ENCODE measurements around the gene PCNX3. TPM values are rescaled to one million over a fixed set of nuclear protein-coding genes. Genes with fewer than 3 reads are reported as not detected.

The PCNX3 gene
- polyA plus RNA-seq, 3 donors, result 35.5 to 43.8 (median 39.2) TPM

DNA sequence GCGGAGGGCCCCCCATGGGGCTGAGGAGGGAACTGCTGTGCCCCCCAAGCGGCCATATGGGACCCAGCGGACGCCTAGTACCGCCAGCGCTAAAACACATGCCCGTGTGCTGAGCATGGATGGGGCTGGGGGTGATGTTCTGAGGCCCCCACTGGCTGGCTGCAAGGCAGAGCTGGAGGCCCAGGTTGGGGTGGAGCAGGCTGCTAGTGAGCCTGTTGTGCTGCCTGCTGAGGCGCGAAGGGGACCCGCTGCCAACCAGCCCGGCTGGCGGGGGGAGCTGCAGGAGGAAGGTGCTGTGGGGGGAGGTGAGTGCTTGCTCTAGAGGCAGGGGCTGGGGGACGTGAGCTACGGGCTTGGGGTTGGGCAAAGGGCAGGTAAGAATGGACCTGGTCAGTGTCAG is 3.2 kb downstream of the PCNX3 start:
- no peak for DNase-seq

DNA sequence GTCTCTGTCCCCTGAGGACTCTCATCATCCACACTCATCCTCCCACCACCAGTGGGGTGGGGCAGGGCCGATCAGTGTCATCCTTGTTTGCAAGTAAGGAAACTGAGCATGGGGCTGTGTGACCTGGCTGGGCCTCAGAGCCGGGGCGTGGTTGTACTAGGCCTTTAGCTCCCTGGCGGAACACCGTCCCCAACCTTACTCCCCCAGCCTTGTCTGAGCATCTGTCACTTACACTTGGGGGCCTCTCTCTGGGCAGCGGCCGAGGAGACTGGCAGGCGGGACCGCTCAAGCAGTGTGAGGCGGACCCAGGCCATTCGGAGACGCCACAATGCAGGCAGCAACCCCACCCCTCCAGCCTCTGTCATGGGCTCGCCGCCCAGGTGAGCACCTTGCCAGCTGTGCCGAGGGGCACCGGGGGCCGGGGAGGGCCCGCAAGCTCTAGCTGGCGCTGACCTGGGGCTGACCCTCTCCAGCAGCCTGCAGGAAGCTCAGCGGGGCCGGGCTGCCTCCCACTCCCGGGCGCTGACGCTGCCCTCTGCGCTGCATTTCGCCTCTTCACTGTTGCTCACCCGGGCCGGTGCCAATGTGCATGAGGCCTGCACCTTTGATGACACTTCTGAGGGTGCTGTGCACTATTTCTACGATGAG is 3.8 kb downstream of the PCNX3 start:
- DNase-seq, result no peak

DNA sequence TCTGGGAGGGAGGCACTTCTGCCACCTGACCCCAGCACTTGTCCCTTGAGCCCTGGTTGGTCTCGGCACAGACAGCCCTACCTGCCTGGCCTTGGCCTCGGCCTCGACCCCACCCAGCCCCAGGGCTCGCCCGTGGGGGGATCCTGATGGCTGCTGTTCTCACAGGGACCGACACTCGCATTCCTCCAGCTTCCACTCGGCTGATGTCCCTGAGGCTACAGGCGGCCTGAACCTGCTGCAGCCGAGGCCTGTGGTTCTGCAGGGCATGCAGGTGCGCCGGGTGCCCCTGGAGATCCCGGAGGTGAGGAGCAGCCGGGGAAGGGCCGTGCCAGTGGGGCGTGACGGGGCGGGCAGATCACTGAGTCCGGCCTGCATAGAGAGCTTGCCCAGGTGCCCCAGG is 5.1 kb downstream of the PCNX3 start:
- no peak for DNase-seq

DNA sequence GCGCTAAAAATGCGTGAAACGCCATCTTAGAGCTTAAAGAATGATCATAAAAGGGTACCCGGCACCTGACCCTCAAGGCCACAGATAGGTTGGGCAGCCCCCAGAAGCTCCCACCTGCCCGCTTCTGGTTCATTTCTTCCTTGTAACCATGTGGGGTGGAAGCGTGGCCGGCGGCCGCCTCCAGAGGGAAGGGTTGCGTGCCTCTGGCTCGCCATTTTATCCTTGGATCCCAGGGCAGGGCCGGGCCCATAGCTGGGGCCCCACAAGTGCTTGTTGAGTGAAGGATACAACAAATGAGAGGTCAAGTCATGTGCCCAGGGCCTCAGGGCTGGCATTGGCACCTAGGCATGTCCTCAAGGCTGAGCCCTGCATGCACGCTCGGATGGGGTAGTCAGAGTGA is 5.9 kb downstream of the PCNX3 start:
- DNase-seq, result no peak

DNA sequence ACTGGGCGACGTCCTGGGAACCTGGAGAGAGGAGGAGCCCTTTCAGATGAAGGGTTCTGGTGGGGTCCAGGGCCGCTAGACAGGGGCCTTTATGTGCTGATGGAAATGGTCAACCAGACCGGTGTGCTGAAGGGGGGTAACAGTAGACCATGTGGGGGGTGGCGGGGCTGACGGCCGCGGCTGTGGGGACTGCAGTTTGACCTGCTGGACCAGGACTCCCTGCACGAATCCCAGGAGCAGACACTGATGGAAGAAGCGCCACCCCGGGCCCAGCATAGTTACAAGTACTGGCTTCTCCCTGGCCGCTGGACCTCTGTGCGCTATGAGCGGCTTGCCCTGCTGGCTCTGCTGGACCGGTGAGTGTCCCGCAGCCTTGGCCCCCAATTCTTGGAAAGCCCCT is 6.4 kb downstream of the PCNX3 start:
- no peak for DNase-seq

DNA sequence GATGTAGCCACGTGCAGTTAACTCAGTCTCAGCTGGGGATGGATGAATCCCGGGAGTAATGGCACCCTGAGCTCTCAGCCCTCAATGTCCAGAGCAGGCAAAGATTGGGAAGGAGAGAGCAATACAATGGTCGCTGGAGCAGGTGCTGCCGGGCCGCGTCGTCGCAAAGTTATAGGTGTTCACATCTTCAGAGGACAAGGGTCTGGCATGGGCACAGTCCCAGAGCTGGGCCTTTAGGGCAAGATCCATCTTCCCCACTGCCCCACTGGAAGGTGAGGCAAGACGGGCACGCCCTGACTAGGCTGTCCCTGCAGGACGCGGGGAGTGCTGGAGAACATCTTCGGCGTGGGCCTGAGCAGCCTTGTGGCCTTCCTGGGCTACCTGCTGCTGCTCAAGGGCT is 7.6 kb downstream of the PCNX3 start:
- DNase-seq, result no peak

DNA sequence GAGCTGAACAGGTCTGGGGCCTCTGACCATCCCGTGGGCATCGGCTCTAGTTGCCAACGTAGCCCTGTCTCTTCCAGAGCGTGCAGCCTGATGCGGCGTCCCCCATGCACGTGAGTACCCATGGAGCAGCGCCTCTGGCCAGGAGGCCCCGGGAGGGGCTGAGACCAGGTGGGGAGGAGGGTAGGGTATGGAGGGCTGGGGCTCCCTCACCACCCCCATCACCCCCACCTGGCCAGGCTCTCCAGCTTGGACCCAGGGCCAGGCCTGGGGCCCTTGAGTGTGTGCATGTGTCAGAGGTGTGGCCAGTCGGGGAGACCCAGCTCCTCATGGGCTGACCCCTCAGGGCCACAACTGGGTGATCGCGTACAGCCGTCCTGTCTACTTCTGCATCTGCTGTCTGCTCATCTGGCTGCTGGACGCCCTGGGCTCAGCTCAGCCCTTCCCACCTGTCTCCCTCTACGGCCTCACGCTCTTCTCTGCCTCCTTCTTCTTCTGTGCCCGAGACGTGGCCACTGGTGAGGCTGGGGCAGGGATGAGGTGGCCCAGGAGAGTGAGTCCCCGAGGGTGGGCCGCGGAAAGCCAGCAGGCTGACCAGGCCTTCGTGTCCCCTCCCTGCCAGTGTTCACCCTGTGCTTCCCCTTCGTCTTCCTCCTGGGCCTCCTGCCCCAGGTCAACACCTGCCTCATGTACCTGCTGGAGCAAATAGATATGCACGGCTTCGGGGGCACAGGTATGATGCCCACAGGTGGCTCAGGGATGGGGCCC is 8.5 kb downstream of the PCNX3 start:
- DNase-seq, result no peak

DNA sequence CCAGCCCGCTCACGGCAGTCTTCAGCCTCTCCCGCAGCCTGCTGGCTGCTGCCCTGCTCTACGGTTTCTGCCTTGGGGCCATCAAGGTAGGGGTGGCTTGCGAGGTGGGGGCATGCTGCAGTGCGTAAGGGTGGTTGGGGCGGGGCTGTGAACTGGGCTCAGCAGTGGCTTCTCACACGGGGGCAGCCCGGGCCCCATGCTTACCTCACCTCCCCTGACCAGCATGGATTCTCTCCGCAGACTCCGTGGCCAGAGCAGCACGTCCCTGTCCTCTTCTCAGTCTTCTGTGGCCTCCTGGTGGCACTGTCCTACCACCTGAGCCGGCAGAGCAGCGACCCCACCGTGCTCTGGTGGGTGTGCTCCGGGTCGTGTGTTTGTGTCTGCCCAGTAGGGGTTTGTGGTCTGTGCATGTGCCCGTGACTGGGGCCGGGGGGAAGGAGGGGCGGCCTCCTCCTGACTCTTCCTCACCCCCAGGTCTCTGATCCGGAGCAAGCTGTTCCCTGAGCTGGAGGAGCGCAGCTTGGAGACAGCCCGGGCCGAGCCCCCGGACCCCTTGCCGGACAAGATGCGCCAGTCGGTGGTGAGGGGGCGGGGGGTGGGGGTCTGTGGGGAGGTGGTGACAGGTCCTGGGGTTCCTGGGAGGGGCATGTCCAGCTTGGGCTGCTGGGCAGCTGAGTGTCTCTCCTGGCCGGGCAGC is 9.5 kb downstream of the PCNX3 start:
- DNase-seq, result no peak

DNA sequence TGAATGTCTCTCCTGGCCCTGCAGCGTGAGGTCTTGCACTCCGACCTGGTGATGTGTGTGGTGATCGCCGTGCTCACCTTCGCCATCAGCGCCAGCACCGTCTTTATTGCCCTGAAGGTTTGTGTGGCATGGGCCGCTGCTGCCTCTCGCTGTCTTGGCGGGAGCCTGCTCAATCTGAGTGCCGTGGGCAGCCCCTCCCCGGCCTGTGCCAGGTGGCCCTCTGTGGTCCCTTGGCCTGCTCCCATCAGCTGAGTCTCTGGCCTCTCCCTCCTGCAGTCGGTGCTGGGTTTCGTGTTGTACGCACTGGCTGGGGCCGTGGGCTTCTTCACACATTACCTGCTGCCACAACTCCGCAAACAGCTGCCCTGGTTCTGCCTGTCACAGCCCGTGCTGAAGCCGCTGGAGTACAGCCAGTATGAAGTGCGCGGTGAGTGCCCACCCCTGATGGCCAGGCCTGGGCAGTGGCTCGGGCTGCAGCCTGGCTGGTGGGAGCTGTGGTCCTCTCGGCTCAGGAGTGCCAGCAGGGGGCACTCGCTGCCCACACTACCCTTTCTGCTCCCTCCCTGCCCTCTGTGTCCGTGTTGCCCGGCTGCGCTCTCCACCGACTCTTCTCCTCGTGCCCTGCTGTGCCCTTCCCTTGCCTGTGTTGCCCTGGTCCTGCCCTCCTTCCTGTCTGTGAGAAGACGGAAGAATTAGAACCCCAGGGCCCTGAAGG is 10.2 kb downstream of the PCNX3 start:
- DNase-seq, result no peak

DNA sequence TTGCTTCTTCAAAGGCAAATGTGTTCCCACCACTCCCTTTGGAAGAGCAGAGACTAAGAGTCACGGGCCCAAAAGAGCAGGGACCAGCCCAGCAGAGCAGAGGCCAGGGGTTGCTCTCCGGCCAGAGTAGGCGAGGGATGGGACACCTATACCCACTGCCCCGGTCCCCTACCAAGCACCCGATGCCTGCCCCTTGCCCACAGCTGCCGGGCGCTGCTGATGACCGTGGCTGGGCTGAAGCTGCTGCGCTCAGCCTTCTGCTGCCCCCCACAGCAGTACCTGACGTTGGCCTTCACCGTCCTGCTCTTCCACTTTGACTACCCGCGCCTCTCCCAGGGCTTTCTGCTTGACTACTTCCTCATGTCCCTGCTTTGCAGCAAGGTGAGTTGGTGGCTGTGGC is 11.6 kb downstream of the PCNX3 start:
- DNase-seq, result no peak

DNA sequence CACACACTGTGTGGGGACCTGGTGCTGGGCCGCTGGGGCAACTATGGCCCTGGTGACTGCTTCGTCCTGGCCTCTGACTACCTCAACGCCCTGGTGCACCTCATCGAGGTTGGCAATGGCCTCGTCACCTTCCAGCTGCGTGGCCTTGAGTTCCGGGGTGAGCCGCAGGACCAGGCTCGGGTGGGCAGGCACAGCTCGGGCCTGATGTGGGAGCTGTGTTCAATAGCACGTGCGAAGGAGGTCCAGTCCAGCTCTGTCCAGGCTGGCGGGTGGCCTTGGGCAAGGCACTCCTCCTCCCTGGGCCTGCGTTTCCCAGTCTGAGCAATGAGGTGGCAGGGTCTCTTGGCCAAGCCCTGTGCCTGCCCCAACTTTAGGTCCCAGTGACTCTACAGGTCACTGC is 14.0 kb downstream of the PCNX3 start:
- DNase-seq, result no peak

DNA sequence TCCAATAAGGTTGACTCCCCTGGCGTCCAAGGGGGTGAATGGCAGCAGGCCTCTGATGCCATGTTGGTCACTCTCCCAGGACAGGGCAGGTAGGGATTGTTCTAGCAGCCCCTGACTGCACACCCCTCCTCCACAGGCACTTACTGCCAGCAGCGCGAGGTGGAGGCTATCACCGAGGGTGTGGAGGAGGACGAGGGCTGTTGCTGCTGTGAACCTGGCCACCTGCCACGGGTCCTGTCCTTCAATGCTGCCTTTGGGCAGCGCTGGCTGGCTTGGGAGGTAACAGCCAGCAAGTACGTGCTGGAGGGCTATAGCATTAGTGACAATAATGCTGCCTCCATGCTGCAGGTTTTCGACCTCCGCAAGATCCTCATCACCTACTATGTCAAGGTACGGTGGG is 14.6 kb downstream of the PCNX3 start:
- no peak for DNase-seq

DNA sequence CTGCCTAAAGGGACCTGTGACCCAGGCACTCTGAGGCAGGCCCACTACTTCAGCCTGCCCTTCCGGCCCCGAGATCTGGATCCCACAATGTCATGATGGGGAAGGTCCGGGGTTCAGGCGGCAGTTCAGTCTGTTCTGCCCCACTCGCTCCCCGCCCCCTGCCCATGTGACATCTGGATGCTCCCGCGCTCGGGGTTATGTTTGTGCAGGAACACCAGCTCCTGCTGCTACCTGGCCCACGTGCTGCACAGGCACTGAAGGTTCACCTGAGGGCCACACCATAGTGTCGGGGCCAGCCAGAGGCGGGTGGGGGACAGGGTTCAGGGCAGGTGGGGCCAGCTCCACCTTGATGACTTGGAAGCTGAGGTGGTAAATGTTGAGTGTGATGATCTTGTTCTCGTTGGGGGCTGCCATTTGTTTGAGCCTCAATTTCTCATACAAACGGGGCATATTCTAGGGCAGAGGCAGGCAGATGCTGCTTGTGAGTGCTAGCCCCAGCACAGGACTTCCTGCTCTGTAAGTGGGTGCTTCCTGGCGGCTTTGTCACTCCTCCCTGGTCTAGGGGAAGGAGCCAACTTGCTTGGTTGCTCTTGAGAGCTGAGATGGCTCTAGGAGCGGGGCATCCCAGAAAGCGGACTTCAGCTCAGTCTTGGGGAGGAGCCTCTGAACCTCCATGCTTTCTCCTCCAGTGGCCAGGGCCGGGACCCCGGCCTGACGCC is 18.0 kb downstream of the PCNX3 start:
- DNase-seq, result no peak

DNA sequence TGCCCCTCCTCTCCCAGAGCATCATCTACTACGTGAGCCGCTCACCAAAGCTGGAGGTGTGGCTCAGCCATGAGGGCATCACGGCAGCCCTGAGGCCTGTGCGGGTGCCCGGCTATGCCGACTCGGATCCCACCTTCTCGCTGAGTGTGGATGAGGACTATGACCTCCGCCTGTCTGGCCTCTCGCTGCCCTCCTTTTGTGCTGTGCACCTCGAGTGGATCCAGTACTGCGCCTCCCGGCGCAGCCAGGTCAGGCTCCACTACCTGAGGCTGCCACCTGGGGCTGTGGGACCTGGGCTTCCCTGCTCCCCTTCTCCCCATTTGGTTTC is 18.5 kb downstream of the PCNX3 start:
- no peak for DNase-seq

DNA sequence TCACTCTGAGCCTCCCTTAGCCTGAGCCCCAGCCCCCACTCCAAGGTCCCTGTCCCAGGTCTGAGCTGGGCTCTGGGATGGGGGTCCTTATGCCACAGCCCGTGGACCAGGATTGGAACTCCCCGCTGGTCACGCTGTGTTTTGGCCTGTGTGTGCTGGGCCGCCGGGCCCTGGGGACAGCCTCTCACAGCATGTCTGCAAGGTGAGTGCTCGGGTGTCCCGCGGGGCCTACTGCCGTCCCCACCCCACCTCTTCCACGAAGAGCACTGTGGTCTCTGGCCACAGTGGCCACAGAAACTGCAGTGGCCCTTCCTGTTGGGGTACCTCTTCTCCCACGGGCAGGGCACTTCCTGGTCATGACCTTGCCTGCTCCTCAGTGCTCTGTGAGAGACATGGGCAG is 18.9 kb downstream of the PCNX3 start:
- no peak for DNase-seq

DNA sequence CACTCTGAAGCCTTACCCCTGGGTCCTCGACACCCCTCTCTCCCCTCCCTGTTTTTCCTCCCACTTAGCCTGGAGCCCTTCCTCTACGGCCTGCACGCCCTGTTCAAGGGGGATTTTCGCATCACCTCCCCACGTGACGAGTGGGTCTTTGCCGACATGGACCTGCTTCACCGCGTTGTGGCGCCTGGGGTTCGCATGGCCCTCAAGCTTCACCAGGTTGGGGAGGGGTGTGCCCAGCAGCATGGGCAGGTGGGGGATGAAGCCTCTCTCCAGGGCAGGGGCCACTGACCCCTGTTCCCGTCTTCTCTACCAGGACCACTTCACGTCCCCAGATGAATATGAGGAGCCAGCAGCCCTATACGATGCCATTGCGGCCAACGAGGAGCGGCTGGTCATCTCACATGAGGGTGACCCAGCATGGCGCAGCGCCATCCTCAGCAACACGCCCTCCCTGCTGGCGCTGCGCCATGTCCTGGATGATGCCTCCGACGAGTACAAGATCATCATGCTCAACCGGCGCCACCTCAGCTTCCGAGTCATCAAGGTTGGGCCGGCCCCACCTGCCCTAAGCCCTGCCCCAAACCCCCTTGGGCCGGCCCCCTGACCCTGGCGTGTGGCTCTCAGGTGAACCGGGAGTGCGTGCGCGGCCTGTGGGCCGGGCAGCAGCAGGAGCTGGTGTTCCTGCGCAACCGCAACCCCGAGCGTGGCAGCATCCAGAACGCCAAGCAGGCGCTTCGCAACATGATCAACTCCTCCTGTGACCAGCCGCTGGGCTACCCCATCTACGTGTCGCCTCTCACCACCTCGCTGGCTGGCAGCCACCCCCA is 19.5 kb downstream of the PCNX3 start:
- no peak for DNase-seq

DNA sequence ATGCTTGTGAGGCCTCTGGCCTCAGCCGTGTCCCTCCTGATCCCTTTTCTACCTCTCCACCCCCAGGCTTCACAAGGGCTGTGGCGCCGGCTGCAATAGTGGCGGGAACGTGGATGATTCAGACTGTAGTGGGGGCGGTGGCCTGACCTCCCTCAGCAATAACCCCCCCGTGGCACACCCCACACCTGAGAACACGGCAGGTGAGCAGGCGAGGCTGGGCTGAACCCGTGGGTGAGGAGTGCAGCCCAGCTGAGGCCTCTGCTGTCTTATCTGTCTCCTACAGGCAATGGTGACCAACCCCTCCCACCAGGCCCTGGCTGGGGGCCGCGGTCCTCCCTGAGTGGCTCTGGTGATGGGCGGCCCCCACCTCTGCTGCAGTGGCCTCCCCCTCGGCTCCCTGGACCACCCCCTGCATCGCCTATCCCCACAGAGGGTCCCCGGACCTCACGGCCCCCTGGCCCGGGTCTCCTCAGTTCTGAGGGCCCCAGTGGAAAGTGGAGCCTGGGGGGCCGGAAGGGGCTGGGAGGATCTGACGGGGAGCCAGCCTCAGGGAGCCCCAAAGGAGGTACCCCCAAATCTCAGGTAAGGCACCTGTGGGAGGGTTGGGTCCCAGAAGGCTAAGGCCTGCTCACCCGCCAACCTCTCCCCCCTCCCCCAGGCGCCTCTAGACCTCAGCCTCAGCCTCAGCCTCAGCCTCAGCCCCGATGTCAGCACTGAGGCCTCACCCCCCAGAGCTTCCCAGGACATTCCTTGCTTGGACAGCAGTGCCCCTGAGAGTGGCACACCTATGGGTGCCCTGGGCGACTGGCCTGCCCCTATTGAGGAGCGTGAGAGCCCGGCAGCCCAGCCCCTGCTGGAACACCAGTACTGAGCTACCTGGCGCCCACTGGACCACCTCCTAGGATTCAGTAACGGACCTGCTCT is 20.8 kb downstream of the PCNX3 start:
- DNase-seq, result no peak

DNA sequence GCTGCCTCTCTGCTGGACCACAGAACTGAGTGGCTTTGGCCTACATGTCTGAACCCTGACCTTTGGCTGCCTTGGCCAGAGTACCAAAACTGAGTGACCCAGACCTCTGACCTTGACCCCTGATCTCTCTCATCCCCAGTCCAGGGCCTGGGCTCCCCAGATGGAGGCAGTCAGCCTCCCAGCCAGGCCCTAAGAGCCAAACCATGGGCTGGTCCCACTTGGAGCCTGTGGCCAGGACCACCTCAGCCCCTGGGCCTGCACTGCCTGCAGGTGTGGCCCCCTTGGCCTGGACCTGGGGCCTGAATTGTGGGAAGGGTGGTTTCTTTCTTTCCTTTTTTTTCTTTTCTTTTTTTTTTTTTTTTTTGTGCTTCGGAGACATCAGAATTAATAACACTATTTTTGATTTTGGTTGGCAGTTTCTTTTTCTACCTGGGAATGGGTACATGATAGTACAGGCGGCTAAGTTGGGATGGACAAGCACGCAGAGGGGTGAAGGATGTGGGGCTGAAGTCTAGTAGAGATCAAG is 21.5 kb downstream of the PCNX3 start:
- DNase-seq, result no peak

DNA sequence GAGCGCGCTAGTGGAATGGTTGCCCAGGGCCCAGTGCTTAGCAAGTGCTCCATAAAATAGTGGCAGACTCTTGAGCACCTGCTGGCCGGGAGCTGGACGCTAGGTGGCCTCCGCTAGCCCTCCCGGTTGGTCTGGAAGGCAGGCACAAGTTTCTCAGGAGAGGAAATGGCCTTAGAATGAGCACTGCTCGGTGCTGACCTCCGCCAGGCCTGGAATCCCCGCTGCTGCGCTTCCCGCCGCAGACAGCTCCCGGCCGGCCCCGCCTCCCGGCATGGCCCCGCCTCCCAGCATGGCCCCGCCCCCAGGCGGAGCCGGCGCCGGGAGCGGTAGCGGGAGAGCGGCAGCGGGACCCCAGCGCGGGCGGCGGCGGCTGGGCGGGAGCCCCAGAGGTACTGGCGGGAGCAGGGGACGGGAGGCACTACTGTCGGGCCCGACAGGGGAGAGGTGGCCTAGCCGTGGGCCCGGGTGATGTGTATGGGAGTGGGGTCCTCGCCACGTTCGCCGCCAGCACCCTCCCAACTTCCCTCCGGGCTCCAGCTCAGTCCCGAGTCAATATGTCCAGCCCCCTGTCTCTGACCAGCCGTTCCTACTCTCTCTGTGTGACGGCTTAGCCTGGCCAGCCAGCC is 22.3 kb downstream of the PCNX3 start, which contains the start of gene SIPA1:
TSS of gene SIPA1 (plus strand) at position 308 of the 626 bp plus-strand sequence. CDS start 2,821 bp downstream, outside the sequence.
- DNase-seq, result peak; percentile 79

All from renal pelvis (tissue), 4 donors.